CD4-positive, alpha-beta T cell treated with Interleukin-4 for 1 hour (primary cell): ENCODE data around the gene SUCO.
A peak's percentile ranks its signal among the peaks of the same experiment; 100 is the strongest.

Experiments used
- DNase-seq, 2 donors: peaks; one replicate each; pipeline ENCODE4 v3.0.0-alpha.2; 2020 to 2022

SUCO gene

GRCh38 chr1:172653015-172653709 is 120.2 kb downstream of the SUCO start:
- DNase-seq, result no peak

GRCh38 chr1:172654535-172654934 is 121.6 kb downstream of the SUCO start:
- DNase-seq, result no peak

GRCh38 chr1:172656576-172656975 is 123.6 kb downstream of the SUCO start:
- no peak for DNase-seq

GRCh38 chr1:172657586-172657985 is 124.6 kb downstream of the SUCO start:
- no peak for DNase-seq

GRCh38 chr1:172658871-172659453 is 126.0 kb downstream of the SUCO start, which contains the start of gene FASLG:
TSS of gene FASLG (plus strand) at chr1:172659103. CDS start at chr1:172659202, 99 bp downstream.
- peak; percentile 32 to 62 for DNase-seq

GRCh38 chr1:172661107-172661506 is 128.2 kb downstream of the SUCO start:
- no peak for DNase-seq
